GM12878 (cell line): ENCODE measurements around the gene CELSR2. TPM values are rescaled to one million over a fixed set of nuclear protein-coding genes. Genes with fewer than 3 reads are reported as not detected.

ENCODE experiments used
- ATAC-seq: fragments of 200-7000 bp; cut with Tn5 transposase; 3 replicates; pipeline ENCODE4 v1.9.1; 2020; ENCODE audit warnings: mild to moderate bottlenecking, moderate library complexity
- BruUV-seq: library from RNA; stranded (reverse); fragments of 400-500 nt; replicated peaks from 2 replicates; lab custom pipeline; 2021; lab: Mats Ljungman, UMichigan
- CTCF ChIA-PET: fragments of 300-600 bp; sonication (Branson Sonifier 250); formaldehyde crosslinking; extraction: SDS; loops from one replicate; lab custom pipeline; 2021; ENCODE audit warnings: inconsistent platforms; lab: Yijun Ruan, JAX
- POLR2A ChIA-PET: fragments of 350-600 bp; formaldehyde crosslinking; extraction: SDS; loops from one replicate; lab custom pipeline; 2021; ENCODE audit warnings: inconsistent platforms; lab: Charles Lee
- RAD21 ChIA-PET: fragments of 300-600 bp; sonication (Branson Sonifier 250); formaldehyde crosslinking; loops from one replicate; lab custom pipeline; 2023; ENCODE audit warnings: antibody characterized with exemption; ENCODE audit not compliant: unreplicated experiment; lab: Charles Lee
- SMC1A ChIA-PET: fragments of 300-600 bp; sonication (Branson Sonifier 250); formaldehyde crosslinking; loops from one replicate; lab custom pipeline; 2023; ENCODE audit not compliant: unreplicated experiment, uncharacterized antibody; lab: Charles Lee
- DNase-seq: peaks from one replicate; pipeline ENCODE4 v3.0.0-alpha.2; 2011; ENCODE audit warnings: low read depth, low spot score
- FAIRE-seq: peaks from 3 replicates; lab custom pipeline; 2011; peaks lifted over from hg19 to GRCh38; lab: Jason Lieb, UNC
- H2AFZ ChIP-seq: 2 replicates; pipeline ENCODE4 v1.6.0; 2011; ENCODE audit warnings: low read depth, low read length, control low read depth; ENCODE audit not compliant: control insufficient read depth
- H3K27ac ChIP-seq: 2 replicates; pipeline ENCODE4 v1.5.1; 2011; ENCODE audit warnings: control low read depth; ENCODE audit not compliant: control insufficient read depth, insufficient read depth
- H3K27me3 ChIP-seq, 2 experiments: replicated peaks in 1 of 2; 2 replicates each; pipeline versions ENCODE4 v1.6.0 to v1.6.1; 2011; ENCODE audit warnings: low read length in 1 of 2; ENCODE audit not compliant: control insufficient read depth in 2 of 2, insufficient read depth in 2 of 2
- H3K36me3 ChIP-seq, 2 experiments: 2 replicates each; pipeline ENCODE4 v1.5.1; 2011; ENCODE audit warnings: low read length in 1 of 2; ENCODE audit not compliant: control insufficient read depth in 2 of 2, insufficient read depth in 2 of 2
- H3K4me1 ChIP-seq: 2 replicates; pipeline ENCODE4 v1.6.1; 2011; ENCODE audit warnings: mild to moderate bottlenecking, low read length, moderate library complexity, mixed read lengths; ENCODE audit not compliant: control insufficient read depth, insufficient read depth
- H3K4me2 ChIP-seq: 2 replicates; pipeline ENCODE4 v1.6.0; 2011; ENCODE audit warnings: control low read depth; ENCODE audit not compliant: control insufficient read depth, insufficient read depth
- H3K4me3 ChIP-seq: fragments of 200-600 bp; sonication (generic); 2 replicates; pipeline ENCODE4 v1.5.1; 2016
- H3K79me2 ChIP-seq: 2 replicates; pipeline ENCODE4 v1.6.0; 2011; ENCODE audit warnings: low read length; ENCODE audit not compliant: control insufficient read depth, insufficient read depth
- H3K9ac ChIP-seq: 2 replicates; pipeline ENCODE4 v1.8.0; 2011; ENCODE audit warnings: low read length, control low read depth, mixed read lengths; ENCODE audit not compliant: control insufficient read depth, insufficient read depth
- H3K9me3 ChIP-seq: replicated peaks from 3 replicates; pipeline ENCODE4 v1.5.1; 2011; ENCODE audit warnings: mild to moderate bottlenecking, low read length; ENCODE audit not compliant: control insufficient read depth, insufficient read depth
- H4K20me1 ChIP-seq: 2 replicates; pipeline ENCODE4 v1.6.0; 2011; ENCODE audit not compliant: control insufficient read depth, insufficient read depth
- ATF2 ChIP-seq: IDR thresholded peaks from 2 replicates; pipeline ENCODE4 v1.6.1; 2012; ENCODE audit warnings: low read length, inconsistent platforms
- ATF7 ChIP-seq: fragments of 450-650 bp; IDR thresholded peaks from 2 replicates; pipeline ENCODE4 v1.6.1; 2016; ENCODE audit warnings: low read depth, mild to moderate bottlenecking
- CBX3 ChIP-seq: fragments of 200-600 bp; sonication (generic); IDR thresholded peaks from 2 replicates; pipeline ENCODE4 v1.6.1; 2016; ENCODE audit warnings: low read depth, borderline replicate concordance
- CEBPB ChIP-seq, 2 experiments: fragments of 150-350 bp in 1 of 2; IDR thresholded peaks; 2 replicates each; pipeline ENCODE4 v1.6.1; 2012 to 2014; ENCODE audit warnings: low read depth in 2 of 2, low read length in 2 of 2, borderline replicate concordance in 1 of 2, inconsistent platforms in 1 of 2
- CHD1 ChIP-seq: IDR thresholded peaks from 2 replicates; pipeline ENCODE4 v1.6.1; 2012; ENCODE audit warnings: low read depth, low read length, improper control_type of control experiment
- ELK1 ChIP-seq: IDR thresholded peaks from 2 replicates; pipeline ENCODE4 v1.6.1; 2012; ENCODE audit warnings: low read depth, low read length, improper control_type of control experiment
- GABPA ChIP-seq: IDR thresholded peaks from 2 replicates; pipeline ENCODE4 v1.6.1; 2014; ENCODE audit warnings: antibody characterized with exemption, low read depth, mild to moderate bottlenecking, inconsistent platforms
- GATAD2B ChIP-seq: fragments of 450-650 bp; conservative IDR thresholded peaks from 2 replicates; pipeline ENCODE4 v1.6.1; 2017; ENCODE audit warnings: low read depth, mild to moderate bottlenecking, moderate library complexity
- HDGF ChIP-seq: fragments of 450-650 bp; IDR thresholded peaks from 2 replicates; pipeline ENCODE4 v1.6.1; 2016; ENCODE audit warnings: antibody characterized with exemption
- MTA3 ChIP-seq: IDR thresholded peaks from 2 replicates; pipeline ENCODE4 v1.6.1; 2012; ENCODE audit warnings: low read length, inconsistent platforms, borderline replicate concordance
- NBN ChIP-seq: fragments of 450-650 bp; IDR thresholded peaks from 2 replicates; pipeline ENCODE4 v1.6.1; 2016
- NFXL1 ChIP-seq: fragments of 450-650 bp; IDR thresholded peaks from 2 replicates; pipeline ENCODE4 v1.6.1; 2017; ENCODE audit warnings: antibody characterized with exemption, mild to moderate bottlenecking, borderline replicate concordance
- PML ChIP-seq: IDR thresholded peaks from 2 replicates; pipeline ENCODE4 v1.6.1; 2012; ENCODE audit warnings: low read length, inconsistent platforms
- RAD21 ChIP-seq: IDR thresholded peaks from 2 replicates; pipeline ENCODE4 v1.6.1; 2011; ENCODE audit warnings: mild to moderate bottlenecking, low read depth, low read length, moderate library complexity; ENCODE audit not compliant: insufficient read depth
- SIX5 ChIP-seq: IDR thresholded peaks from 2 replicates; pipeline ENCODE4 v1.6.1; 2011; ENCODE audit warnings: mild to moderate bottlenecking, low read depth, low read length, moderate library complexity; ENCODE audit not compliant: severe bottlenecking
- ZNF217 ChIP-seq: fragments of 450-650 bp; IDR thresholded peaks from 2 replicates; pipeline ENCODE4 v1.6.1; 2017; ENCODE audit warnings: antibody characterized with exemption, mild to moderate bottlenecking
- ZSCAN29 ChIP-seq: fragments of 450-650 bp; IDR thresholded peaks from 2 replicates; pipeline ENCODE4 v1.6.1; 2017; ENCODE audit warnings: mild to moderate bottlenecking, moderate library complexity
- WGBS: methylation state at CpG from one replicate; pipeline ENCODE4 v1.1.6; 2016; ENCODE audit warnings: low lambda C conversion rate; ENCODE audit not compliant: insufficient replicate concordance, insufficient coverage; ENCODE audit errors: missing lambda C conversion rate; 5-methylcytosine and 5-hydroxymethylcytosine counted together
- in situ Hi-C: fragments of 300-500 bp; cut with MboI; formaldehyde crosslinking; loops from 9 replicates; pipeline ENCODE4 v1.14.3; 2018; ENCODE audit warnings: mixed read lengths
- intact Hi-C: fragments of 100-400 bp; cut with micrococcal nuclease; formaldehyde crosslinking; loops from one replicate; pipeline ENCODE4 v1.14.2; 2022; ENCODE audit not compliant: unreplicated experiment
- polyA plus RNA-seq, 11 experiments: library from polyadenylated mRNA; depleted of rRNA in 4 of 11; unstranded in 6 of 11; stranded (reverse) in 5 of 11; fragments of >200 nt; fragmentation: Nextera tagmentation in 4 of 11; fragmentation: Illumina TruSeq in 1 of 11; extraction: Ambion mirVana in 4 of 11; extraction: Trizol in 1 of 11; gene quantifications; 1 replicate in 1 of 11; 2 replicates in 10 of 11; pipeline versions ENCODE4 v1.2.1 to v1.2.3, GENCODE V29; 2011 to 2016; ENCODE audit warnings: inconsistent platforms in 2 of 11, missing spikeins in 2 of 11, low read depth in 1 of 11
- total RNA-seq, 4 experiments: library from RNA; depleted of rRNA in 3 of 4; stranded (reverse); fragments of >200 nt in 3 of 4; fragmentation: Illumina TruSeq in 1 of 4; extraction: Trizol in 1 of 4; gene quantifications; 2 replicates each; pipeline versions ENCODE4 v1.2.1 to v1.2.3, GENCODE V29; 2013 to 2021
- TF ChIP-seq, protein P1 (sequence below): IDR thresholded peaks from 2 replicates; pipeline ENCODE4 v1.6.1; 2011; ENCODE audit warnings: borderline replicate concordance, low read depth, mild to moderate bottlenecking, moderate library complexity, low read length; ENCODE audit not compliant: insufficient read depth, poor library complexity, severe bottlenecking

Gene CELSR2
- total and polyA plus RNA-seq, 10 of the 15 experiments (the other 5 are each of a cell fraction or from before 2014, with no cell fraction given), result under 0.01 to 0.15 (median 0.04) TPM; not detected in 2

DNA sequence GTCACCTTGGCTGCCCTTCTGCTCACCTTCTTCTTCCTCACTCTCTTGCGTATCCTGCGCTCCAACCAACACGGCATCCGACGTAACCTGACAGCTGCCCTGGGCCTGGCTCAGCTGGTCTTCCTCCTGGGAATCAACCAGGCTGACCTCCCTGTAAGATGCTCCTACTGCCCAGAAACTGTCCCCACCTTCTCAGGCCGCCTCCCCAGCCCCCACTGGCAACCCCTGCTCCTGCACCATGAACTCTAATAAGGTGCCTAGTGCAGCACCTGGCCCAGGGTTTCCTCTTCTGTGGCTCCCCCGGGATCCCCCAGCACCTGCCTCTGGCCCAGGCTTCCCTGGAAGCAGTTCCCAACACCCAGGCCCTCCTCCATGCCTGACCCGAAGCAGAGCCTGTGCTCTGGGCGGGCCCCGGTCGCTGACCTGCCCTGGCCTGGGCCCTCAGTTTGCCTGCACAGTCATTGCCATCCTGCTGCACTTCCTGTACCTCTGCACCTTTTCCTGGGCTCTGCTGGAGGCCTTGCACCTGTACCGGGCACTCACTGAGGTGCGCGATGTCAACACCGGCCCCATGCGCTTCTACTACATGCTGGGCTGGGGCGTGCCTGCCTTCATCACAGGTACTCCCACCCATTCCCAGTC lies 20.8 kb downstream of the CELSR2 start:
- Histone ChIP-seq H3K4me1 (no peaks in the 10 kb centered on the region), H3K9me3 (no peaks in the 10 kb centered on the region), H3K4me2 (no peak overlapping the region), H3K27me3 (peaks cover 0 to 1% of the 10 kb centered on the region in 2 experiments; a peak in 1 of 4 replicates), H3K9ac (no peak overlapping the region), H2AFZ (no peak overlapping the region), H4K20me1 (no peaks in the 10 kb centered on the region), H3K27ac (no peak overlapping the region), H3K36me3 (no peaks in the 10 kb centered on the region), H3K79me2 (no peaks in the 10 kb centered on the region), H3K4me3 (no peak overlapping the region)
- ATAC-seq, result no peak
- FAIRE-seq, result no peak
- RAD21 ChIA-PET, result no interaction called here
- intact Hi-C loops (no loop called here), in situ Hi-C loops (no loop called here)
- WGBS, result 59% methylated on average over 17 of the region's 17 CpGs
- CTCF ChIA-PET, result no interaction called here
- POLR2A ChIA-PET, result no interaction called here
- no peak for DNase-seq
- SMC1A ChIA-PET, result no interaction called here
- no TSS peak for BruUV-seq
- TF ChIP-seq NFXL1 (no peak), HDGF (no peak), GABPA (no peak), CBX3 (no peak), ELK1 (no peak), NBN (no peak), SIX5 (no peak), RAD21 (no peak), ZSCAN29 (no peak), CEBPB (IDR thresholded peaks at IDR 0.05; ENCODE audit: borderline replicate concordance in 1 of 2, low read depth in 2 of 2, low read length in 2 of 2) (no peak), PML (no peak), MTA3 (no peak), GATAD2B (no peak), ATF2 (no peak), ZNF217 (no peak), ATF7 (no peak), CHD1 (no peak)
- TF ChIP-seq, protein P1, sequence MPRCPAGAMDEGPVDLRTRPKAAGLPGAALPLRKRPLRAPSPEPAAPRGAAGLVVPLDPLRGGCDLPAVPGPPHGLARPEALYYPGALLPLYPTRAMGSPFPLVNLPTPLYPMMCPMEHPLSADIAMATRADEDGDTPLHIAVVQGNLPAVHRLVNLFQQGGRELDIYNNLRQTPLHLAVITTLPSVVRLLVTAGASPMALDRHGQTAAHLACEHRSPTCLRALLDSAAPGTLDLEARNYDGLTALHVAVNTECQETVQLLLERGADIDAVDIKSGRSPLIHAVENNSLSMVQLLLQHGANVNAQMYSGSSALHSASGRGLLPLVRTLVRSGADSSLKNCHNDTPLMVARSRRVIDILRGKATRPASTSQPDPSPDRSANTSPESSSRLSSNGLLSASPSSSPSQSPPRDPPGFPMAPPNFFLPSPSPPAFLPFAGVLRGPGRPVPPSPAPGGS, result no peak
